ENCODE measurements around the gene RPGRIP1.

RPGRIP1 gene

GRCh38 chr14:21240417-21240816, 39.5 kb upstream of the RPGRIP1 start:
- DNase-seq (ENCODE audit: low read depth) = no peak
- no peak overlapping the region for H3K4me3 ChIP-seq (ENCODE audit: low read depth, low read length)
- no peak for TF ChIP-seq CTCF (conservative IDR thresholded peaks at IDR 0.05; ENCODE audit: low read depth, low read length)

- no peak overlapping the region for H3K4me3 ChIP-seq (ENCODE audit: low read depth, low read length)
- no peak for TF ChIP-seq CTCF (conservative IDR thresholded peaks at IDR 0.05; ENCODE audit: low read depth, low read length)
- DNase-seq (ENCODE audit: low read depth) = peak; percentile 53
These were observed 38.6 kb upstream of the RPGRIP1 start for GRCh38 chr14:21241218-21241819.

GRCh38 chr14:21244544-21244943, 35.3 kb upstream of the RPGRIP1 start:
- no peak overlapping the region for H3K4me3 ChIP-seq (ENCODE audit: low read depth, low read length)
- DNase-seq (ENCODE audit: low read depth) = no peak
- TF ChIP-seq CTCF (conservative IDR thresholded peaks at IDR 0.05; ENCODE audit: low read depth, low read length) = no peak

- no peak overlapping the region for H3K4me3 ChIP-seq (ENCODE audit: low read depth, low read length)
- TF ChIP-seq CTCF (conservative IDR thresholded peaks at IDR 0.05; ENCODE audit: low read depth, low read length) = no peak
- DNase-seq (ENCODE audit: low read depth) = no peak
These were observed 34.1 kb upstream of the RPGRIP1 start for GRCh38 chr14:21245813-21246212.

- TF ChIP-seq CTCF (conservative IDR thresholded peaks at IDR 0.05; ENCODE audit: low read depth, low read length) = no peak
- no peak overlapping the region for H3K4me3 ChIP-seq (ENCODE audit: low read depth, low read length)
- no peak for DNase-seq (ENCODE audit: low read depth)
These were observed 31.5 kb upstream of the RPGRIP1 start for GRCh38 chr14:21248338-21248737.

- no peak for TF ChIP-seq CTCF (conservative IDR thresholded peaks at IDR 0.05; ENCODE audit: low read depth, low read length)
- no peak for DNase-seq (ENCODE audit: low read depth)
- H3K4me3 ChIP-seq (ENCODE audit: low read depth, low read length) = no peak overlapping the region
These were observed 31.0 kb upstream of the RPGRIP1 start for GRCh38 chr14:21248739-21249411.

GRCh38 chr14:21251215-21251614, 28.7 kb upstream of the RPGRIP1 start:
- TF ChIP-seq CTCF (conservative IDR thresholded peaks at IDR 0.05; ENCODE audit: low read depth, low read length) = no peak
- DNase-seq (ENCODE audit: low read depth) = no peak
- H3K4me3 ChIP-seq (ENCODE audit: low read depth, low read length) = no peak overlapping the region
